ENCODE measurements around the gene TBATA.
A peak's percentile ranks its signal among the peaks of the same experiment; 100 is the strongest.

The TBATA gene, protein sequence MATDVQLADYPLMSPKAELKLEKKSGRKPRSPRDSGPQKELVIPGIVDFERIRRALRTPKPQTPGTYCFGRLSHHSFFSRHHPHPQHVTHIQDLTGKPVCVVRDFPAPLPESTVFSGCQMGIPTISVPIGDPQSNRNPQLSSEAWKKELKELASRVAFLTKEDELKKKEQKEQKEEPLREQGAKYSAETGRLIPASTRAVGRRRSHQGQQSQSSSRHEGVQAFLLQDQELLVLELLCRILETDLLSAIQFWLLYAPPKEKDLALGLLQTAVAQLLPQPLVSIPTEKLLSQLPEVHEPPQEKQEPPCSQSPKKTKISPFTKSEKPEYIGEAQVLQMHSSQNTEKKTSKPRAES

DNA sequence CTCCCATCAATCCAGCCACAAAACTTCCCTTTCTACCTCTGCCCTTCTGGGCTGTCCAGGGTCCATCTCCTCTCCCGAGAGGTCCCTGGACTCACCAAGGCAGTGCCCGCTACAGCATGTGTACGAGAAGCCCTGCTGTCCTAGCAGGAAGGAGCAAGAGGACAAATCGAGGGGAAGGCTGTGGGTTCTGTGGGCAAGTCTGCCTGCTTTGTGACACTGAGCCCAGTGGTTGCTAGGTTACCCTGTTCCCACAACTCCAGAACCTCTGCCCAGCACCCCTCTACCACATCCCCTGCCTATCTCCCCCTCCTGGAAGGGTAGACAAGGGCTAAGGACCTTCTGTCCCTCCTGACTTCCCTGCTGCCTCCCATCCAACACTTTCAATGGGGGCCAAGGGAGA is at the start of gene TBATA:
TBATA (minus strand) TSS at position 188 of the 400 bp plus-strand sequence. CDS start 1,998 bp downstream, outside the sequence.
- FAIRE-seq = no peak

DNA sequence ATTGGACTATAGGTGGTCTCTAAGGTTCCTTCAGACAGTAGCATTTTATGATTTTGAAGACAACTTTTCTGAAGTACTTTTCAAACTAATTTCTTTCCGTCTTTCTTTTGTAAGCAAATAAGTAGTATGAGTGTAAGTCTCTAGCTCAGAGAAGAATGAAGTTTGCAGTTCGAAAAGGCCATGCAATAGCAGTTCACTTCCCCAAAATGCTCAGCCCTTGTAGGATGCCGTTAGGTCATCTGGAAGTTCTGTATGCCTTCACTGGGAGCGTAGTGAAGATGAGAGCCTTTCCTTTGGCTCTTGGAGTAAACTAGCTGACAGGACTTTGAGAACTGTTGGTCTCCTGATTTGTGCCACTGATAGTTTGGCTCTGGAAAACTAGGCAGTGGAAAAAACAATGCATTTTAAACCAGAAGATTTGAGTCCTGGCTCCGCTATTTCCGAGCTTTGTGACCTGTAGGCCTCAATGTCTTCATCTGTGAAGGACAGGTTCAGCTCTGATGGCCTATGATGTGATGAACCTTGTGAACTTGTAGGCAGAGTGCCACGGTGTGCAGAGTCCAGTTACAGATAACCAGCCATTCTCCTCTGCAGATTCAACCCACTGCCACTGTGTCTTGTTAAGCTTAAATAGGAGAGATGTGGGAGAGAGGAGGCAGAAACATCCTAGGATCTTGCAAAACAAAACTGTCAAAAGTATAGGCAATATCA is 49.4 kb upstream of the TBATA start:
- FAIRE-seq = no peak

DNA sequence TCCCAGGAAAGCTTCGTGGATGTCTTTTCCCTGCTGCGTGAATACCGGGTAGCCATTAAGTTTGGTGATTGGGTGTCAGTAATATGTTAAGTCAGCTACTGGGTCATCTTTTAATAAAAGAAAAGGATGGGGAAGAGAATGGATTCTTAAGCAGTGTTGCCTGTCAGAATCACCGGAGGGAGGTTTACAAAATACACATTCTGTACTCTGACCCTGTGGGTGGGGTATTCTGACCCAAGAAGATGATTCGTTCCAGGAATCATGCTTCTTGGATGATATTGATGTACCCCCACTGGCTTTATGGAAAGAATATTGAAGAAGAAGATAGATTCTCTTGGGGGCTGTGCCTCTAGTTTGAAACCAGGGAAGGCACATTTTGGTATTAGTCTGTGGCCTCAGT is 48.8 kb upstream of the TBATA start:
- no peak for FAIRE-seq

DNA sequence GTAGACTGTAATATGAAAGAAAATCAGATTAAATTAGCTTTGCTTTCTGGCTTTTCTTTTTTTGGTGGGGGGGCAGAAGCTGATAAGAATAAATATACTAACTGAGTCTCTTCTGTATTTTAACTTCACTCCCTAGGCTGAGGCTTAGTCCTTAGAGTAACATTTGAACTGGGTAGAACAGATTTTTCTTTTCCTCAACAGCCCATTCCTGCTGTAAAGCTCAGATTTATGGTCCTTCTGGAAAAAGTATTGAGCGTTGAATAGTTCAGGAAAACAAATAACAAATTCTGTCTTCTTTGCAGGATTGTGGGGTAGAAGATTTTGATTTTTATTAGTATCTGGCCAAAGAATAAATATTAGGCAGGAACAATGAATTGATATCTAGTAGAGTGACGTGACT is 48.4 kb upstream of the TBATA start:
- FAIRE-seq = no peak

DNA sequence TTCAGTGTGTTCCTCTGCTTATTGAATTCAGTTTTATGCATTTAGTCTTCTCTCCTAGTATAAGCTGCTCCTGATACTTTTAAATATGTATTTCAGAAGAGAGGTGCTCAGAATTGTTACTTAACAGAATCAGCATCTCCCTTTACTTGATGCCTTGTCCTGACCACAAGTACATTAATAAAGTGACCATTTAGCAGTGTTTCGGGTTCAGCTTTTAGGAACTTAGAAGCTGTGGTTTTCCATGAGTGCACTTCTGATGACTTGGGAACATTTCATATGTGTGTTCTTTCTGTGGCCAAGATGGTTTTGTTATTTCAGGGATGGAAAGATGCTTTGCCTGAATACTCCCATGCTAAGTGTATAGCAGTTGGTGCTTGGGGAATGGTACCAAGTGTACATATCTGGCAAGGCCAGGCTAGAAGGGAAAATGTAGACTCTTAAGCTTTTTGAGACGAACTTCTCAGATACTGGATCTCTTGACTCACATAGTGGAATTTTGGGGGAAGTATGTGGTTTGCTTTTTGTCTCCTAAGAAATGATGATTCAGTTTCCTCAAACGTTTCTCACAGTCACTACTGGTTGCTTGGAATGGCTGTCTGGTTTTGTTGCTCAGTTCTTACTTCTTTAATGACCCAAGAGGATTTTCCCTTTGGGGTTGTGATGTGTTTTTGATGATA is 47.8 kb upstream of the TBATA start:
- no peak for FAIRE-seq

DNA sequence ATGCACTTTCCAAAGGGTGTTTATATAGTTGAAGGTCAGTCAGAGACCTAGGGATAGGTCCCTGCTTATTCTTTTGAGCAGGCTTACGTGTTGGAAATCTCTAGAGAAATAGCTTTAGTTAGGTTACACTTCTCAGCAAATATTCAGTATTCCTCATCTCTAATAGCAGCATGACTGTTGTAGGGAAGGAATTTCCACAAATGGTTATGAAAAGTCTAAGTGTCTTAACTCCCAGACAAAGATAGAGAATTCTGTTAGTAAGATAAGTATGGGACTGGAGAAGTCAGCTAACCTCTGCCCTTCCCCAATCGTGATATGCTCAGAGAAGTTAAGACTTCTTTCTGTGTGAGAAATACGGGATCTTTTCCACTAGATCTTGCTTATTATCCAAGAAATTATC is 47.0 kb upstream of the TBATA start:
- no peak for FAIRE-seq

DNA sequence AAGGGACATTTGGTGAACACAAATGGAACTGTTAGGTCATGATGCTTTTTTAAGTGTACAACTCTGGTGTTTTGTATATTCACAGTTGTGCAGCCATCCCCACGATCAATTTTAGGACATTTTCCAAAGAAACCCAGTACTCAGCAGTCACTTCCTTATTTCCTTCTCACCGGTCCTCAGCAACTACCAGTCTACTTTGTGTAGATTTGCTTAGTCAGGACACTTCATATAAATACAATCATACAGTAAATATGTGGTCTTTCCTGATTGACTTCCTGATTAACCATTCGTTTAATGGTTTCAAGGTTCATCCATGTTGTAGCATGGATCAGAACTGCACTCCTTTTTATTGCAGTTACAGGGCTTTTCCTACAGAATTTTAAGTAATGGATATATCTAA is 45.0 kb upstream of the TBATA start:
- no peak for FAIRE-seq

DNA sequence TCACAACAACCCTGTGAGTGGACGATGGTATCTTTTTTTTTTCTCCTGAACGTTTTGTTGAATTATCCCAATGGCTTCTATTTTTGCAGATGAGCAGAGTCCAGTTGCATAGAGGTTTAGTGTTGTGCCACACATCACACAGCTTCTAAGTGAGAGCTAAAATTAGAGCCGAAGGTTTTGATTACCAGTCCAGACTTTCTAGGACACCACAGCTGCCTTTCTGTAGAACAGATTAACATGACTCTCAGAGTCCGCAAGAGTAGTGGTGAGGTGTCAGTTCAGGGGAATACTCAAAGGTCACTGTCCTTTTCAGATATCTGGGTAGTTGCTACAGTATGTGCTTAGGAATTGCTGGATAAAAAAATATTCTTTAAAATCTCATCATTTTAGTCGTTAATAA is 44.4 kb upstream of the TBATA start:
- no peak for FAIRE-seq

DNA sequence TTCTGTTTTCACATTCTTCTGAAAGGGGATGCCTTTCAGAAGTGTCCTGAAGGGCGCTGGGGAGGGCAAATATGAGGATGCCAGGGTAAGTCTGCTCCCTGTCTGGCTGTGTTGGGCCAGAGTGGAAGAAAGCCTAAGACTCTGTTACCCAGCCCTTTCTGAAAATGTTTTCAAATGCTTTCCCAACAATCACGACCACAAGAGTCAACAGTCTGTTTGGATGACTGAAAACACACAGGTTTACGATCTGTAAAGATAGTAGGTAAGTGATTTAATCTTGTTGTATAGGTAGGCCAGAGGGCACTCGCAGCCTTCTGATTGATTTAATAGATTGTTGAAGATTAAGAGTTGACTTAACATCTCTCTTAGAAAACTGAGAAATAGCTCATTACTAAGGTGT is 43.7 kb upstream of the TBATA start:
- FAIRE-seq = no peak

DNA sequence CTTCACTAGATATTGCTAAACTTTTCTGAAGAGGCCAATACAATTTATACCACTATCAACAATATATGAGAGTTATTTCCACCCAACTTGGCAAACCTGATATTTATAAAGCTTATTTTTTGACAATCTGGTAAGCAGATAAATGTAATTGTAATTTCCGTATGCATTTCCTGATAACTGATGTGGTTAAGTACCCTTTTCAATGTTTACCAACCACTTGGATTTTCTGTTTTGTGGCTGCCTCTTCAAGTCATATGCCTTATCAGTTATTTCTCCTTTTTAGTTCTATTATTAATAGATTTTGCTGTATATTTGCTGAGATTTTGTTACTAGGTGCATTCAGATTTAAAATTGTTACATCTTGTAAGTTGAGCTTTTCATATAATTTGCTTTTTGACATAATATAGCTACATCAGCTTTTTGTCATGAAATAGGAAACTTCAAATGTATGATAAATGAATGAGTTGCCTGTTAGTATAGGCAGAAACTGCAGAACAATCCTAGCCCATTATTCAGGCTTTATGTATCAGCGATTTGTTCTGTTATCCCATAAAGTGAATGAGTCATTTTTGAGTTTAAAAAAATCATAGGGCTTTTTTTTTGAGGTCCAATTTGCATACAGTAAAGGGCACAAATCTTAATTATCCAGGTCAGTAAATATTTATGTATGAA is 42.0 kb upstream of the TBATA start:
- no peak for FAIRE-seq

DNA sequence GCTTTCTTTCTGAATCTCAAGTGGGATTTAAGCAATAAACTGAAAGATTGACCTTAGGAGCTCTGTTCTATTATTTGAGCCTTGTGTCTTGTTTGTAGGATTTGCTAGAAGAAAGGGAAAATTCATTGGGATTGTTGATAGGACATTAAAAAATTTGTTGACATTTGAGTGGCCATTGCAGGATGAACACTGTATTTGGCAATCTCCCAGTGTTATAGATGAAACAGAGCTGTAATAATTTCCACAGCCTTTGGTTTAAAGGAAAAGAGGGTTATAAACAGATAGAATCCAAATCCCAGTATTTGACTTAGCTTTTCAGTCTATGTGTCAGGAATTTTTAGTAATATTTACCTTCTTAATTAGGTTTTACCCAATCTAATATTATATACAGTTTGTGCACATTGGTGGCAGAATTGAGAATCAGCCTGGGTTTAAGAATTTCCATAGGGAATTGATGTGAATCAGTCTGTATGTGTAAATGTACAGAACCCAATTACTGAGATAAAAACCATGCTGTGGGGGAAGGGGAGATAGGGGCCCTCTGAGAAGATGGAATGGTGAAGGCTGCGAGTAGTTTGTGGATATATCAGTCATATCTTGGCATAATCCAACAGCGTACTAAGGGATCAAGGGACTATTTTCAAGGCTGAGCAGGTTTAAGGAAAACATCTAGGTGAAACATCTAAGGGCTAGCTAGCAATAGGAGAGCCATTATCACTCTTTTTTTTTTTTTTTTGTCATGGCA is 37.1 kb upstream of the TBATA start:
- FAIRE-seq = no peak

DNA sequence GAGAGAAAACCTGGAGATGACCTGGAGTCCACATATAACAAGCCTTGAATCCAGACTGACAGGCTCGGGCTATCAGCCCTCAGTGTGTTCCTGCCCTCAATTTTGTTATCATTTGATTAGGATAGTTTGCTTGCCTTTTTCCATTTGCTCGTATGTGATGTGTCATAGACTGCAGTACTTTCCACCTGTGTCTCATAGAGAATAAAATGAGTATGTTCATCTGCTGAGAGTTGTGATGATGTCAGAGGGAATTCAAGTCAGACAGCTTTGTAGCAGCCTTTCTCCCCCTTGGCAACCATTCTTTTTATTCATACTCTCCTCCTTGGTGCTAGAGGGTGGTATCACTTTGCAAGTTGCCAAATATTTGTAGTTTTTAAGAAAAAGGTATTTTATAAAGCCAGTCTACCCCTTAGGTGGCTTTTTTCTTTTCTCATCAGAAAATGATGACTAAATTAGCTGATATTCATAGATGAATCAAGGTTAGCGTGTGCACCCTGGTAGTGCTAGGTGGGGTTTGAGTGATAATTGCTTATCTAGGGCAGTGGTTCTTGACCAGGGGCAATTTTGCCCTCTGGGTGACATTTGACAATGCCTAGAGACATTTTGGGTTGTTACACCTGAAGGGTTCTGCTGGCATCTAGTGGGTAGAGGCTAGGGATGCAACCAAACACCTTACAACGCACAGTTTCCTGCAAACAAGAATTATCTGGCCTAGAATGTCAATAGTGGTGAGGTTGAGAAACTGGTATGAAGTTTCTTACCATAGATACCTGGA is 36.0 kb upstream of the TBATA start:
- no peak for FAIRE-seq

DNA sequence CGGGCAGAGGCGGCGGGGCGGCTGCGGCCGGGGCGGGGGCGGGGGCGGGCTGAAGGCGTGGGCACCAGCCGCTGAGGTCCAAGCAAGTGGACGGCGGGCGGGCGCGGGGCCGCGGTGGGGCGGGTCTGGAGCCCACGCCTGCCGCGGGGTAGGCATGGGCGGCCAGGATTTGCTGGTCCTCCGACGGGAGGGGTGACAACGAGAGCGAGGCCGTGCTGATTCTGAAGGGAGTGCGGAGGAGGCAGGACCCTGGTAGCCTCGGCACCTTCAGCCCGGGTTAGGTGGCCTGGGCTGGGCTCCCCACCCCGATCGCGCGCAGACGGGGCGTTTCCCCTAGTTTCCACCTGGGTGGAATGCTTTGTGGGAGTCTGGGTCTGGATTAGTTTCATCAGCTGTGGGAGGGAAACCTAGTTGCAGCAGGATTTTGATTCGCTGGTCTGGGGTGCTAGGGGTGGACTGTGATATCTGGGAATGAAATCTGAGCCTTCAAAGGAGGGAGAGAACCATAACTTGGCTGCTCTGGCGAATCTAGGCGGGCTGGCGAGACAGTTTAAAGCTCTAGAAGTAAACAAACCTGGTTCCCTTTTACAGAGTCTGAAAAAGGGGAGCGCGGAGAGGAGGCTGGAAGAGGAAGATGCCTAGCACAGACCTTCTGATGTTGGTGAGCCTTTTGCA is 31.2 kb upstream of the TBATA start:
- FAIRE-seq = peak; percentile 92

DNA sequence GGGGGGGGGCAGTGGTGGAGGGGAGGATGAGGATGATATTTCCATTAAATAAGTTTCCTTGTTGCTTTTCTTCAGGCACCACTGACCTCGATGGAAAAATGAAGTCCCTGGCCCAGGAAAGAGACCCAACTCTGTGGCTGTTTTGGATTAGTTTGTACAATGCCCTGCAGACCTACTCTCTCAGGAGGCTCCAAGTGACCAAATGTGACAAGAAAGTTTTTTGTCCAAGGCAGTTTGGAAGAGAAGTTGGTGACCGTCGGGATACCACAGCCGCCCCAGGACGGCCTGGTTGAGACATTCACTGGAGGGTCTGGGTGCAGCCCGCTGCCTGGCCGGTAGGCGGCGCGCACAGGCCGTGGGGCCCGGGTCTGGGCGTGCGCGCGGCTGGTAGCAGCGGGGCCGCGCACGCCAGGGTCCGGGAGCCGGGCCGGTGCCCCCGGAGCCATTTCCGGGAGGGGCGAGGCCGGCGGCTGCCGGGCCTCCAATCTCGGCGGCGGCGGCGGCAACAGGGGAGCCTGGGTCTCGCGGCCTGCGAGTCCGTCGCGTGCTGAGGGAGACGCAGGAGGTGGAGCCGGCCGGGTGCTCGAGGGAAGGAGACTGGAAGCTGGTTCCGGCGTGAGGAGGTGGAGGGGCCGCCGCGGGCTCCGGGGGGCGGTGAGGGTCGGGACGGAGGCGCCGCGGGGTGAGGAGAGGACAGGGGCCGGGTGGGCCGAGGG is 30.5 kb upstream of the TBATA start, which contains the start of gene SGPL1:
SGPL1 (plus strand) TSS at position 445 of the 716 bp plus-strand sequence. CDS start 906 bp downstream, outside the sequence.
- FAIRE-seq = no peak

DNA sequence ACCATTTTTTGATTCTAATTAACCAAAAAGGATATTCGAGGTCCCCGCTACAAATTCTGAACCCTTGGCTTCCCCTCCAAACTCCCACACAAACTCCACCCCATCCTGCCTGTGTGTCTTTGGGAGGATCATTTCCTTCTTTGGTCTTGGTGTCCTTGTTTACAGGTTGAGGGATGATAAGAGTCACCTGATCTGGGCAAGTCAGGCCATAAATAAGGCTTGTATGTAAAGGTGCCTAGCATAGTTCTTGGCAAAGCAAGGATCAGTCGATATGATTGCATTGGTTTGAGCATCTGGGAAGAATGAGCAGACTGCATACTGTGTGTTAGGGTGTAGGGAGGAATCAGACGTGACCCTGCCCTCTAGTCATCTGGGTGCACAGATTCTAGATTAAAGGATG is 28.9 kb upstream of the TBATA start:
- no peak for FAIRE-seq

DNA sequence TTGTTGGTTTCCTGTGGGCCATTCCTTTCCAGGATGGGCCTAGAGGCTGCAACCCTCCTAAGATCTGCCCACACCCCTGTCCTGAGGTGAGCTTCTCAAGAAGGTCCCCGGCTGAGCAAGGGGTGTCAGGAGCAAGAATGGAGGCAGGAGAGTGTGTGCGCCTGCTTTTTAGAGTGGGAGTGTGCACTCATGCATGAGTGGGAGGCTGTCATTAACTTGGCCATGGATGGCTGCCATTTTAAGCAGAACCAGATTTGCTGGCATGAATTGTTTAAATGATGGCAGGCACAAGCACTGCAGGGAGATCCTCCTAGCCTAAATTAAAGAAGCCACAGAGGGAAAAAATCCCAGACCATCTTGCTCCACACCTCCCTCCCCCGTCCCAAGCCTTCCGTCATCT is 27.6 kb upstream of the TBATA start:
- no peak for FAIRE-seq

DNA sequence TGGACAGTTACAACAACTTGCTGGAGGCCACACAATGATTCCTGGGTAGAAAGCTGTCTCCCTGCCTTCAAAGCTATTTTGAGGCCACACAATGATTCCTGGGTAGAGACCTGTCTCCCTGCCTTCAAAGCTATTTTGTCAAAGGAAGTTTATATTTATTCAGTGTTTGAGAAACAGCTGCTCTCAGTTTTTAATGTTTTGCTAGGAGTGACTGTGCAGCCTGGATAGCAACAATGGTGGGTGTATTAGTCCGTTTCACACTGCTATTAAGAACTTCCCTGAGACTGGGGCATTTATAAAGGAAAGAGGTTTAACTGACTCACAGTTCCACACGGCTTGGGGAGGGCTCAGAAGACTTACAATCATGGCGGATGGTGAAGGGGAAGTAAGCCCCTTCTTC is 26.7 kb upstream of the TBATA start:
- no peak for FAIRE-seq

DNA sequence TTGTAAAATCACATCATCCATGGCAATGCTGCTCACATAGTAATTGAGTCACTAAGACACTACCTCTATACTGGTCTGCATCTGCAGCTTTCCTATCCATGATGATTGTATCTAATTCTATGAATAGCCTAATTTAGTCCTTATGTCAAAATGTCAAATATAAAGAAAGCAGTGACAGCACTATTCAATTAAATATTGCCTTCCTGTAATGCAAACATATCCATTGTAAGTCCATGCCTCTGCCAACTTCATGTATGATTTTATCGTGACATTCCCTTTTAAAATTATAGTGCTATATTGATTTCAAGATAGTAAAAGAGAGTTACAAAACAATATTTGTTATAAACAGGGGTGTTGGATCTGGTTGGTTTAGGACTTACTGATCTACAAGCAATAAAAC is 25.8 kb upstream of the TBATA start:
- no peak for FAIRE-seq

DNA sequence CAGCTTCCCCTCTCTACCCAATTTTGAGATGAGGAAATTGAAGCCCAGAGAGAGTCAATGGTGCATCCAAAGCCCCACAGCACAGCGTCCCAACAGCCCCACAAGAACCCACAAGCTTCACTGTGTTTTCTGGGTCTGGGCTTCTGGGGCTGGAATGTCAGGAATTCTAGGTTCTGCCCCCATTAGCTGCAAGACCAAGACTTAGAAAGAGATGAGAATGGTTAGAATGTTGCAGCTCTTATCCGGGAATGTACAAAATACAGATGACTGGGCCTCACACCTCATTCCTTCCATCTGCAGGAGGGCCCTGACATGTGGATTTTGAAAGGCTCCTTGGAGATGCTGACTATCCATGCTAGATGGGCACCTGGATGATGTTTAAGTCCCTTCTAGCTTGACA is 24.5 kb upstream of the TBATA start:
- FAIRE-seq = no peak

DNA sequence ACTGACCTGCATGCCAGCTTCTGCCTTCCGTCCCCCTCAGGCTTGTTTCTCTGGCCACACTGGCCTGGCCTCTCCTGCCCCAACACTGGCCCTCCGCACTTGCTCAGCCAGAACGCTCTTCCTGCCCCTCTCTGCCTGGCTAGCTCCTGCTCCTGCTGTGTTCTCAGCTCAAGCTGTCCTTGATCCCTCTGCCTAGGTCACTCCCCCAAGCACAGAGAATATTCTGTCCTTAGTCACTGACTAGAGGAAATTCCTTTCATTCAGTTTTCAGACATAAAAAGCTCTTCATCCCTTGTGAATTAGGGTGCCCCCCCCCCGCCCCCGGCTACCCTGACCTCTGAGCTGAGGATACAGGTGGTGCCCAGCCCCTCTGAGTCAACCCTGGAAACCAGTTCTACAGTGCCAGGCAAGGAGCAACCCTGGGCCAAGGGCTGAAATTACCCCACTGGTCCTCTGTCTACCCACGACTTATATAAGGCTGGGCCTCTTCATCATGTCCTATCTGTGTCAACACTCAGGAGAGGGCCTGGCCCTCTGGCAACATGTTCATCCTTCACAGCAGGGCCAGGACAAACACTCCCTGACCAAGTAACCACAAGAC is 23.9 kb upstream of the TBATA start:
- FAIRE-seq = no peak

Data from A204.1 (cell line).